Measurements from ENCODE around the gene UBE2C.

DNA sequence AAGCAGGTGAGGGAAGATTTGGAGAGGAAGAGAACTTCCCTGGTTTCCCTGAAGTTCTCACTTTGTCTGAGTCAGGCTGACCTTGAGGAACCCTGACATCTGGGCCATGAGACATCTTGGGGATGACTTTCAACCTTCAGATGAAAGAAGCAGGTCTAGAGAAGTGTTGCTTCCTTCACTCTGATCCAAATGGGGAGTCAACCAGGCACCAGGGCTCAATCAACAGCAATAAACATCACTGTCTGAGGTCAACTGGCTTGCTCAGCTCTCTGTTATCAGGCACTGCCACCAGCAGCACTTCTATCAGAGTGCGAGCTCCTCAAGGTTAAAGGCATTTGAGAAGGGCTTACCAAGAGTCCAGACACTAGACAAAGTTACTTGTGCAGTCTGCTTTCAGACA, 38.5 kb downstream of the UBE2C start:
- no peak for TF ChIP-seq EZH2phosphoT487 (IDR thresholded peaks at IDR 0.05; ENCODE audit: borderline replicate concordance, low read length)
- TF ChIP-seq, protein P1, sequence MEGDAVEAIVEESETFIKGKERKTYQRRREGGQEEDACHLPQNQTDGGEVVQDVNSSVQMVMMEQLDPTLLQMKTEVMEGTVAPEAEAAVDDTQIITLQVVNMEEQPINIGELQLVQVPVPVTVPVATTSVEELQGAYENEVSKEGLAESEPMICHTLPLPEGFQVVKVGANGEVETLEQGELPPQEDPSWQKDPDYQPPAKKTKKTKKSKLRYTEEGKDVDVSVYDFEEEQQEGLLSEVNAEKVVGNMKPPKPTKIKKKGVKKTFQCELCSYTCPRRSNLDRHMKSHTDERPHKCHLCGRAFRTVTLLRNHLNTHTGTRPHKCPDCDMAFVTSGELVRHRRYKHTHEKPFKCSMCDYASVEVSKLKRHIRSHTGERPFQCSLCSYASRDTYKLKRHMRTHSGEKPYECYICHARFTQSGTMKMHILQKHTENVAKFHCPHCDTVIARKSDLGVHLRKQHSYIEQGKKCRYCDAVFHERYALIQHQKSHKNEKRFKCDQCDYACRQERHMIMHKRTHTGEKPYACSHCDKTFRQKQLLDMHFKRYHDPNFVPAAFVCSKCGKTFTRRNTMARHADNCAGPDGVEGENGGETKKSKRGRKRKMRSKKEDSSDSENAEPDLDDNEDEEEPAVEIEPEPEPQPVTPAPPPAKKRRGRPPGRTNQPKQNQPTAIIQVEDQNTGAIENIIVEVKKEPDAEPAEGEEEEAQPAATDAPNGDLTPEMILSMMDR (IDR thresholded peaks at IDR 0.05; ENCODE audit: low read depth, low read length, poor library complexity, severe bottlenecking), result no peak

Measured in DOHH2 (cell line).